Parathyroid adenoma (tissue), 2 donors: ENCODE measurements around the gene P2RX6.

Experiments
- H2AFZ ChIP-seq: fragments of 300-600 bp; sonication (generic); one replicate; pipeline ENCODE4 v1.7.0; 2017; ENCODE audit warnings: antibody characterized with exemption, mild to moderate bottlenecking
- H3K27ac ChIP-seq: fragments of 300-600 bp; sonication (generic); one replicate; pipeline ENCODE4 v1.7.0; 2017
- H3K27me3 ChIP-seq: fragments of 300-600 bp; sonication (generic); one replicate; pipeline ENCODE4 v1.7.0; 2017; ENCODE audit warnings: low read length; ENCODE audit not compliant: control insufficient read depth, insufficient read depth
- H3K36me3 ChIP-seq: fragments of 300-600 bp; sonication (generic); one replicate; pipeline ENCODE4 v1.7.0; 2017; ENCODE audit warnings: low read length; ENCODE audit not compliant: control insufficient read depth, insufficient read depth
- H3K4me1 ChIP-seq: fragments of 300-600 bp; sonication (generic); one replicate; pipeline ENCODE4 v1.7.0; 2017; ENCODE audit warnings: control low read depth
- H3K4me2 ChIP-seq: fragments of 300-600 bp; sonication (generic); one replicate; pipeline ENCODE4 v1.7.0; 2017; ENCODE audit warnings: low read length
- H3K4me3 ChIP-seq: fragments of 300-600 bp; sonication (generic); one replicate; pipeline ENCODE4 v1.7.0; 2017; ENCODE audit warnings: low read depth, low read length
- H3K79me2 ChIP-seq: fragments of 300-600 bp; sonication (generic); one replicate; pipeline ENCODE4 v1.7.0; 2017; ENCODE audit warnings: control low read depth
- H3K9ac ChIP-seq: fragments of 300-600 bp; sonication (generic); one replicate; pipeline ENCODE4 v1.7.0; 2017; ENCODE audit warnings: mild to moderate bottlenecking
- H3K9me3 ChIP-seq: fragments of 300-600 bp; sonication (generic); one replicate; pipeline ENCODE4 v1.7.0; 2017; ENCODE audit warnings: low read length; ENCODE audit not compliant: control insufficient read depth
- CTCF ChIP-seq: fragments of 300-600 bp; sonication (generic); IDR thresholded peaks from one replicate; pipeline ENCODE4 v1.7.0; 2017; ENCODE audit warnings: antibody characterized with exemption, mild to moderate bottlenecking
- donor health status: primary hyperparathyroidism.

The P2RX6 gene

GRCh38 chr22:21042978-21043859, 28.3 kb downstream of the P2RX6 start:
- no peak overlapping the region for H3K4me2 ChIP-seq
- H3K27ac ChIP-seq: no peak overlapping the region
- H3K4me3 ChIP-seq: no peak overlapping the region
- H2AFZ ChIP-seq: no peak overlapping the region
- TF ChIP-seq CTCF: no peak
- H3K9me3 ChIP-seq: no peaks in the 10 kb centered on the region
- no peaks in the 10 kb centered on the region for H3K79me2 ChIP-seq
- H3K4me1 ChIP-seq: peaks cover 4% of the 10 kb centered on the region
- H3K9ac ChIP-seq: no peak overlapping the region
- no peaks in the 10 kb centered on the region for H3K27me3 ChIP-seq
- no peaks in the 10 kb centered on the region for H3K36me3 ChIP-seq

GRCh38 chr22:21043860-21044535, 29.0 kb downstream of the P2RX6 start:
- Histone ChIP-seq H3K9ac (no peak overlapping the region), H3K79me2 (no peaks in the 10 kb centered on the region), H2AFZ (no peak overlapping the region), H3K36me3 (no peaks in the 10 kb centered on the region), H3K4me3 (no peak overlapping the region), H3K27me3 (no peaks in the 10 kb centered on the region), H3K9me3 (no peaks in the 10 kb centered on the region), H3K27ac (no peak overlapping the region), H3K4me1 (peaks cover 4% of the 10 kb centered on the region), H3K4me2 (no peak overlapping the region)
- TF ChIP-seq CTCF: no peak

- no peaks in the 10 kb centered on the region for H3K27me3 ChIP-seq
- no peak overlapping the region for H3K9ac ChIP-seq
- H3K4me2 ChIP-seq: peak overlapping the region; percentile 95
- H3K36me3 ChIP-seq: no peaks in the 10 kb centered on the region
- peak overlapping the region; percentile 83 for H2AFZ ChIP-seq
- H3K79me2 ChIP-seq: no peaks in the 10 kb centered on the region
- peak overlapping the region; percentile 69 for H3K4me3 ChIP-seq
- no peaks in the 10 kb centered on the region for H3K9me3 ChIP-seq
- H3K4me1 ChIP-seq: peaks cover 4% of the 10 kb centered on the region
- no peak for TF ChIP-seq CTCF
- H3K27ac ChIP-seq: no peak overlapping the region
Observed at GRCh38 chr22:21044931-21045584, 30.1 kb downstream of the P2RX6 start.

GRCh38 chr22:21045585-21046294, 30.8 kb downstream of the P2RX6 start, which contains the start of gene LRRC74B:
TSS of gene LRRC74B (plus strand) at chr22:21045946. CDS start at chr22:21045987, 41 bp downstream.
- Histone ChIP-seq H3K27me3 (no peaks in the 10 kb centered on the region), H3K4me2 (peak within 1 kb of the TSS; percentile 95), H3K9ac (no peak within 1 kb of the TSS), H3K9me3 (no peaks in the 10 kb centered on the region), H3K79me2 (no peaks in the 10 kb centered on the region), H3K36me3 (no peaks in the 10 kb centered on the region), H3K4me1 (peaks cover 4% of the 10 kb centered on the region), H2AFZ (peak within 1 kb of the TSS; percentile 83), H3K27ac (no peak within 1 kb of the TSS), H3K4me3 (peak within 1 kb of the TSS; percentile 69)
- no peak for TF ChIP-seq CTCF
